HepG2 (cell line): ENCODE data around the gene NFATC2. TPM values are rescaled to one million over a fixed set of nuclear protein-coding genes. Genes with fewer than 3 reads are reported as not detected.

Experiments
- CBX1 ChIP-seq: IDR thresholded peaks from one replicate; pipeline ENCODE4 v1.6.1; 2016; ENCODE audit warnings: antibody characterized with exemption, low read depth
- GPN1 ChIP-seq: sonication (generic); formaldehyde crosslinking; IDR thresholded peaks from 2 replicates; pipeline ENCODE4 v1.5.1; 2020; ENCODE audit warnings: missing genetic modification reagents, borderline replicate concordance
- GTF3A ChIP-seq: sonication (generic); formaldehyde crosslinking; conservative IDR thresholded peaks from 2 replicates; pipeline ENCODE4 v1.4.0; 2020; ENCODE audit warnings: mild to moderate bottlenecking, missing genetic modification reagents
- HNRNPL ChIP-seq: fragments of 200-400 bp; formaldehyde crosslinking; IDR thresholded peaks from 2 replicates; pipeline ENCODE4 v1.6.1; 2017; ENCODE audit warnings: mild to moderate bottlenecking, low read depth, low read length
- JUND ChIP-seq: sonication (generic); formaldehyde crosslinking; IDR thresholded peaks from 2 replicates; pipeline ENCODE4 v1.8.0; 2022; ENCODE audit warnings: mild to moderate bottlenecking, missing genetic modification reagents
- LCORL ChIP-seq, 2 experiments: fragments of 450-650 bp in 1 of 2; sonication (generic) in 1 of 2; formaldehyde crosslinking in 1 of 2; IDR thresholded peaks; 2 replicates each; pipeline versions ENCODE4 v1.5.0 to v1.6.1; 2017 to 2020; ENCODE audit warnings: antibody characterized with exemption in 1 of 2, missing genetic modification reagents in 1 of 2
- RARG ChIP-seq: sonication (generic); formaldehyde crosslinking; IDR thresholded peaks from 2 replicates; pipeline ENCODE4 v1.4.0; 2020; ENCODE audit warnings: low read depth, mild to moderate bottlenecking, missing genetic modification reagents
- TEAD2 ChIP-seq: sonication (generic); formaldehyde crosslinking; IDR thresholded peaks from 2 replicates; pipeline ENCODE4 v1.9.0; 2021; ENCODE audit warnings: missing genetic modification reagents
- ZKSCAN1 ChIP-seq: fragments of 150-350 bp; IDR thresholded peaks from 2 replicates; pipeline ENCODE4 v1.6.1; 2014; ENCODE audit warnings: low read length
- ZNF180 ChIP-seq: sonication (generic); formaldehyde crosslinking; IDR thresholded peaks from 2 replicates; pipeline ENCODE4 v1.4.0; 2020; ENCODE audit warnings: low read depth, missing genetic modification reagents, borderline replicate concordance
- ZNF205 ChIP-seq: IDR thresholded peaks from 2 replicates; pipeline ENCODE4 v1.6.1; 2018; ENCODE audit warnings: missing biosample characterization, missing genetic modification reagents
- ZNF207 ChIP-seq: fragments of 450-650 bp; IDR thresholded peaks from 2 replicates; pipeline ENCODE4 v1.6.1; 2016; ENCODE audit warnings: antibody characterized with exemption, borderline replicate concordance
- ZNF333 ChIP-seq: sonication (generic); formaldehyde crosslinking; IDR thresholded peaks from 2 replicates; pipeline ENCODE4 v1.4.0; 2020; ENCODE audit warnings: mild to moderate bottlenecking, missing genetic modification reagents, borderline replicate concordance
- ZNF34 ChIP-seq: sonication (generic); formaldehyde crosslinking; IDR thresholded peaks from 2 replicates; pipeline ENCODE4 v1.4.0; 2020; ENCODE audit warnings: mild to moderate bottlenecking, missing genetic modification reagents, borderline replicate concordance
- ZNF552 ChIP-seq: sonication (generic); formaldehyde crosslinking; IDR thresholded peaks from 2 replicates; pipeline ENCODE4 v1.9.0; 2022; ENCODE audit warnings: missing genetic modification reagents, mild to moderate bottlenecking, borderline replicate concordance
- ZNF569 ChIP-seq: sonication (generic); formaldehyde crosslinking; IDR thresholded peaks from 2 replicates; pipeline ENCODE4 v1.5.0; 2020; ENCODE audit warnings: mild to moderate bottlenecking, missing genetic modification reagents, moderate library complexity, borderline replicate concordance
- ZNF724P ChIP-seq: sonication (generic); formaldehyde crosslinking; IDR thresholded peaks from 2 replicates; pipeline ENCODE4 v1.8.0; 2022; ENCODE audit warnings: missing genetic modification reagents, borderline replicate concordance
- ZNF768 ChIP-seq: sonication (generic); formaldehyde crosslinking; IDR thresholded peaks from 2 replicates; pipeline ENCODE4 v1.4.0; 2020; ENCODE audit warnings: missing genetic modification reagents
- ZNF891 ChIP-seq: sonication (generic); formaldehyde crosslinking; IDR thresholded peaks from 2 replicates; pipeline ENCODE4 v1.5.0; 2020; ENCODE audit warnings: mild to moderate bottlenecking, missing genetic modification reagents
- ZSCAN12 ChIP-seq: sonication (generic); formaldehyde crosslinking; IDR thresholded peaks from 2 replicates; pipeline ENCODE4 v1.9.0; 2021; ENCODE audit warnings: mild to moderate bottlenecking, missing genetic modification reagents
- polyA plus RNA-seq, 8 experiments: library from polyadenylated mRNA; depleted of rRNA in 3 of 8; stranded (reverse) in 7 of 8; unstranded in 1 of 8; fragments of >200 nt; fragmentation: Illumina TruSeq in 4 of 8; extraction: Trizol in 4 of 8; gene quantifications; 2 replicates each; pipeline versions ENCODE4 v1.2.1 to v1.2.3, GENCODE V29; 2011 to 2016; ENCODE audit warnings: low read depth in 4 of 8, missing spikeins in 1 of 8, mixed read lengths in 1 of 8; ENCODE audit not compliant: insufficient read depth in 1 of 8
- total RNA-seq, 5 experiments: library from RNA; depleted of rRNA; stranded (reverse); fragments of >200 nt; fragmentation: Illumina TruSeq; extraction: Trizol; gene quantifications; 2 replicates each; pipeline ENCODE4 v1.2.3, GENCODE V29; 2016; ENCODE audit warnings: low read depth in 1 of 5
- TF ChIP-seq, protein P1 (sequence below): sonication (generic); formaldehyde crosslinking; IDR thresholded peaks from 2 replicates; pipeline ENCODE4 v1.5.1; 2020; ENCODE audit warnings: mild to moderate bottlenecking, moderate library complexity, missing genetic modification reagents
- TF ChIP-seq, protein P2 (sequence below): sonication (generic); formaldehyde crosslinking; IDR thresholded peaks from 2 replicates; pipeline ENCODE4 v1.5.0; 2020; ENCODE audit warnings: missing genetic modification reagents
- TF ChIP-seq, protein P3 (sequence below): sonication (generic); IDR thresholded peaks from 2 replicates; pipeline ENCODE4 v1.6.1; 2016; ENCODE audit warnings: low read depth, borderline replicate concordance
- TF ChIP-seq, protein P4 (sequence below): sonication (generic); formaldehyde crosslinking; IDR thresholded peaks from 2 replicates; pipeline ENCODE4 v1.4.0; 2020; ENCODE audit warnings: missing genetic modification reagents
- TF ChIP-seq, protein P5 (sequence below): sonication (generic); formaldehyde crosslinking; IDR thresholded peaks from 2 replicates; pipeline ENCODE4 v1.5.1; 2020; ENCODE audit warnings: missing genetic modification reagents, mild to moderate bottlenecking, borderline replicate concordance

NFATC2 gene
- total and polyA plus RNA-seq, 2 of the 13 experiments (the other 11 are each of a cell fraction or from before 2014, with no cell fraction given): 1.9 to 3.3 TPM

DNA sequence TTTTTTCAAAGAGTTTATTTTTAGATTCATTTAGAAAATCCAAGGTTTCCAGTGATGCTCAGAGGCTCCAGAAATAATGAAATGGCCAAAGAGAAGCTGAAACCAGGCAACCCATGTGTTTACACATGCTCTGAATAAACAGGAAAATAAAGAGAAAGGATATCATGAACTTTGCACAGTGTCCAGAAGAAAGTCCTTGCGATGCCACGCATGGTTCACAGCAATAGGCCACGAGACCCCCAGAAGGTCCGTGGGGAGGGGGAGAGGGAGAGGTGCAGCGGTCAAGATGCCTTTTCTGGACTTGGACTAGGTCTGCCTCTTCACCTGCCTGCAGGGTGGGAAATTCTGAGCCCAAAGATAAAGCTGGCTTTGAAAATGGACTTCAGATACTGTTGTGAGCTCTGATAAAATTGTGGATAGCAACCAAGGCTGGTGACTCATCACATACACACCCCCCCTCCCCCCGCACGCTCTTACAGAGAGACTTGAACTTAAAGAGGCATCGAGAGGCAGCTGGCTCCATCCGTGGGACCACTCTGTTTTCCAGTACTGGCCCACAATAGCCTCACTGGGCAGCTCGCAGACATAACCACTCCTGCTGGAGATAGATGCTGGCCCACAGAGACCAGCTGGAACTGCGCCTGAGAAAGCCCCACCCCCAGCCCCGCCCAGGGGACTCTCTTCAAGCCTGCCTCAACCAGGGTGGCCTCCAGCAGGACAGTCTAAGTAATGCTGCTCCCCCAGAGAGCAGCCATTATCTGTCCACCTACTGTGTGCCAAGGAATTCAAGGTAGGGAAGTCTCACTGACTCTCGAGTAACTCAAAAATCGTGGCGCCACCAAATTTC, 21.2 kb upstream of the NFATC2 start (continued):
- no peak for TF ChIP-seq GTF3A (CRISPR knock-in tag)
- no peak for TF ChIP-seq ZNF768
- TF ChIP-seq ZNF205: no peak
- TF ChIP-seq, protein P1, sequence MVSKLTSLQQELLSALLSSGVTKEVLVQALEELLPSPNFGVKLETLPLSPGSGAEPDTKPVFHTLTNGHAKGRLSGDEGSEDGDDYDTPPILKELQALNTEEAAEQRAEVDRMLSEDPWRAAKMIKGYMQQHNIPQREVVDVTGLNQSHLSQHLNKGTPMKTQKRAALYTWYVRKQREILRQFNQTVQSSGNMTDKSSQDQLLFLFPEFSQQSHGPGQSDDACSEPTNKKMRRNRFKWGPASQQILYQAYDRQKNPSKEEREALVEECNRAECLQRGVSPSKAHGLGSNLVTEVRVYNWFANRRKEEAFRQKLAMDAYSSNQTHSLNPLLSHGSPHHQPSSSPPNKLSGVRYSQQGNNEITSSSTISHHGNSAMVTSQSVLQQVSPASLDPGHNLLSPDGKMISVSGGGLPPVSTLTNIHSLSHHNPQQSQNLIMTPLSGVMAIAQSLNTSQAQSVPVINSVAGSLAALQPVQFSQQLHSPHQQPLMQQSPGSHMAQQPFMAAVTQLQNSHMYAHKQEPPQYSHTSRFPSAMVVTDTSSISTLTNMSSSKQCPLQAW (CRISPR knock-in tag): no peak
- no peak for TF ChIP-seq ZNF180 (CRISPR knock-in tag)
- TF ChIP-seq RARG: no peak
- TF ChIP-seq, protein P2, sequence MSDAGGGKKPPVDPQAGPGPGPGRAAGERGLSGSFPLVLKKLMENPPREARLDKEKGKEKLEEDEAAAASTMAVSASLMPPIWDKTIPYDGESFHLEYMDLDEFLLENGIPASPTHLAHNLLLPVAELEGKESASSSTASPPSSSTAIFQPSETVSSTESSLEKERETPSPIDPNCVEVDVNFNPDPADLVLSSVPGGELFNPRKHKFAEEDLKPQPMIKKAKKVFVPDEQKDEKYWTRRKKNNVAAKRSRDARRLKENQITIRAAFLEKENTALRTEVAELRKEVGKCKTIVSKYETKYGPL (CRISPR knock-in tag): no peak
- TF ChIP-seq ZNF891 (CRISPR knock-in tag): no peak
- no peak for TF ChIP-seq HNRNPL
- no peak for TF ChIP-seq GPN1
- TF ChIP-seq, protein P3, sequence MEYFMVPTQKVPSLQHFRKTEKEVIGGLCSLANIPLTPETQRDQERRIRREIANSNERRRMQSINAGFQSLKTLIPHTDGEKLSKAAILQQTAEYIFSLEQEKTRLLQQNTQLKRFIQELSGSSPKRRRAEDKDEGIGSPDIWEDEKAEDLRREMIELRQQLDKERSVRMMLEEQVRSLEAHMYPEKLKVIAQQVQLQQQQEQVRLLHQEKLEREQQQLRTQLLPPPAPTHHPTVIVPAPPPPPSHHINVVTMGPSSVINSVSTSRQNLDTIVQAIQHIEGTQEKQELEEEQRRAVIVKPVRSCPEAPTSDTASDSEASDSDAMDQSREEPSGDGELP: peak; percentile 51; the same call in 1 of the 2 replicates
- no peak for TF ChIP-seq CBX1
- TF ChIP-seq ZNF724P: no peak
- TF ChIP-seq ZNF333 (CRISPR knock-in tag): no peak
- TF ChIP-seq, protein P4, sequence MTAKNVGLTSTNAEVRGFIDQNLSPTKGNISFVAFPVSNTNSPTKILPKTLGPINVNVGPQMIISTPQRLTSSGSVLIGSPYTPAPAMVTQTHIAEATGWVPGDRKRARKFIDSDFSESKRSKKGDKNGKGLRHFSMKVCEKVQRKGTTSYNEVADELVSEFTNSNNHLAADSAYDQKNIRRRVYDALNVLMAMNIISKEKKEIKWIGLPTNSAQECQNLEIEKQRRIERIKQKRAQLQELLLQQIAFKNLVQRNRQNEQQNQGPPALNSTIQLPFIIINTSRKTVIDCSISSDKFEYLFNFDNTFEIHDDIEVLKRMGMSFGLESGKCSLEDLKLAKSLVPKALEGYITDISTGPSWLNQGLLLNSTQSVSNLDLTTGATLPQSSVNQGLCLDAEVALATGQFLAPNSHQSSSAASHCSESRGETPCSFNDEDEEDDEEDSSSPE (CRISPR knock-in tag): no peak
- no peak for TF ChIP-seq LCORL (IDR thresholded peaks at IDR 0.05)
- peak; percentile 72; the same call in 1 of the 2 replicates for TF ChIP-seq LCORL (CRISPR knock-in tag; IDR thresholded peaks at IDR 0.05)
- peak; percentile 98 for TF ChIP-seq ZKSCAN1
- no peak for TF ChIP-seq ZNF34
- no peak for TF ChIP-seq ZNF552
- no peak for TF ChIP-seq ZNF207
- TF ChIP-seq JUND: peak; percentile 90
- no peak for TF ChIP-seq ZSCAN12
- TF ChIP-seq, protein P5, sequence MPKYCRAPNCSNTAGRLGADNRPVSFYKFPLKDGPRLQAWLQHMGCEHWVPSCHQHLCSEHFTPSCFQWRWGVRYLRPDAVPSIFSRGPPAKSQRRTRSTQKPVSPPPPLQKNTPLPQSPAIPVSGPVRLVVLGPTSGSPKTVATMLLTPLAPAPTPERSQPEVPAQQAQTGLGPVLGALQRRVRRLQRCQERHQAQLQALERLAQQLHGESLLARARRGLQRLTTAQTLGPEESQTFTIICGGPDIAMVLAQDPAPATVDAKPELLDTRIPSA: no peak
- TF ChIP-seq ZNF569: no peak
- TF ChIP-seq TEAD2: no peak
